ENCODE measurements around the gene GPR39. TPM values are rescaled to one million over a fixed set of nuclear protein-coding genes. Genes with fewer than 3 reads are reported as not detected.

The GPR39 gene
- total RNA-seq, 1 experiment from 2014 or later: 9.0 TPM

- Histone ChIP-seq H3K27me3 (ENCODE audit: control insufficient read depth, insufficient read depth, low read length) (no peaks in the 10 kb centered on the region), H3K4me3 (ENCODE audit: low read depth in 2 of 2, low read length in 2 of 2) (no peak overlapping the region), H3K9me3 (ENCODE audit: control insufficient read depth, insufficient read depth, low read depth, low read length) (no peaks in the 10 kb centered on the region), H3K4me1 (ENCODE audit: control insufficient read depth, insufficient read depth, low read length) (no peaks in the 10 kb centered on the region), H3K36me3 (ENCODE audit: control insufficient read depth, insufficient read depth, low read length) (no peaks in the 10 kb centered on the region), H3K27ac (ENCODE audit: low read length) (no peak overlapping the region)
- no TSS peak for BruUV-seq (replicated peaks)
- no peak for DNase-seq (ENCODE audit: low read depth, low spot score)
- intact Hi-C loops (cut with micrococcal nuclease; ENCODE audit: unreplicated experiment) (no loop called here), in situ Hi-C loops (cut with HindIII; ENCODE audit: low pct_unique_long_range_greater_than_20kb, low sequenced_read_pairs) (no loop called here)
- no peak for ATAC-seq
- TF ChIP-seq TCF7L2 (IDR thresholded peaks at IDR 0.05; ENCODE audit: low read depth, low read length) (no peak), CTCF (IDR thresholded peaks at IDR 0.05) (no peak), SIN3A (IDR thresholded peaks at IDR 0.05; ENCODE audit: borderline replicate concordance, insufficient read depth, low read depth, low read length) (no peak), REST (IDR thresholded peaks at IDR 0.05; ENCODE audit: insufficient read depth in 1 of 2, low read depth in 2 of 2, low read length in 1 of 2) (no peak), POLR2AphosphoS5 (IDR thresholded peaks at IDR 0.05; ENCODE audit: low read depth, low read length) (no peak)
- ChIA-PET POLR2A (no interaction called here), CTCF (no interaction called here)
Observed at GRCh38 chr2:132390076-132390475, 26.5 kb upstream of the GPR39 start.

- TF ChIP-seq SIN3A (IDR thresholded peaks at IDR 0.05; ENCODE audit: borderline replicate concordance, insufficient read depth, low read depth, low read length) (no peak), CTCF (IDR thresholded peaks at IDR 0.05) (no peak), POLR2AphosphoS5 (IDR thresholded peaks at IDR 0.05; ENCODE audit: low read depth, low read length) (no peak), TCF7L2 (IDR thresholded peaks at IDR 0.05; ENCODE audit: low read depth, low read length) (no peak), REST (IDR thresholded peaks at IDR 0.05; ENCODE audit: insufficient read depth in 1 of 2, low read depth in 2 of 2, low read length in 1 of 2) (no peak)
- CTCF ChIA-PET: no interaction called here
- ATAC-seq (no peak), DNase-seq (ENCODE audit: low read depth, low spot score) (no peak)
- H3K36me3 ChIP-seq (ENCODE audit: control insufficient read depth, insufficient read depth, low read length): no peaks in the 10 kb centered on the region
- H3K27ac ChIP-seq (ENCODE audit: low read length): no peak overlapping the region
- no peak overlapping the region for H3K4me3 ChIP-seq (ENCODE audit: low read depth in 2 of 2, low read length in 2 of 2)
- no TSS peak for BruUV-seq (replicated peaks)
- POLR2A ChIA-PET: no interaction called here
- in situ Hi-C loops (cut with HindIII; ENCODE audit: low pct_unique_long_range_greater_than_20kb, low sequenced_read_pairs) (no loop called here), intact Hi-C loops (cut with micrococcal nuclease; ENCODE audit: unreplicated experiment) (no loop called here)
- no peaks in the 10 kb centered on the region for H3K27me3 ChIP-seq (ENCODE audit: control insufficient read depth, insufficient read depth, low read length)
- H3K4me1 ChIP-seq (ENCODE audit: control insufficient read depth, insufficient read depth, low read length): no peaks in the 10 kb centered on the region
- H3K9me3 ChIP-seq (ENCODE audit: control insufficient read depth, insufficient read depth, low read depth, low read length): no peaks in the 10 kb centered on the region
Observed at GRCh38 chr2:132391378-132391777, 25.2 kb upstream of the GPR39 start.

All from Panc1 (cell line).